IMR-90 (cell line): ENCODE measurements around the gene MICAL1. TPM values are rescaled to one million over a fixed set of nuclear protein-coding genes. Genes with fewer than 3 reads are reported as not detected.
"Not testable (repeated sequence)": the region's sequence is repeated elsewhere in the genome, so short reads cannot be mapped to it uniquely, and the experiment has no call there.

ENCODE experiments used
- ATAC-seq: fragments of 200-7000 bp; cut with Tn5 transposase; 2 replicates; pipeline ENCODE4 v1.9.1; 2020; ENCODE audit warnings: low read depth, mild to moderate bottlenecking, moderate library complexity
- BruUV-seq: library from RNA; stranded (reverse); fragments of 400-500 nt; replicated peaks from 2 replicates; lab custom pipeline; 2021; lab: Mats Ljungman, UMichigan
- CTCF ChIA-PET: fragments of 300-600 bp; formaldehyde crosslinking; extraction: SDS; loops from one replicate; lab custom pipeline; 2021; ENCODE audit warnings: antibody characterized with exemption; lab: Yijun Ruan, JAX
- POLR2A ChIA-PET: fragments of 300-600 bp; sonication (Branson Sonifier 250); formaldehyde crosslinking; loops from one replicate; lab custom pipeline; 2022; ENCODE audit warnings: antibody characterized with exemption; ENCODE audit not compliant: unreplicated experiment; lab: Charles Lee
- DNase-seq: peaks from one replicate; pipeline ENCODE4 v3.0.0; 2013
- H2AFZ ChIP-seq: replicated peaks from 2 replicates; pipeline ENCODE3; 2013; ENCODE audit warnings: low read length, mild to moderate bottlenecking; ENCODE audit not compliant: poor library complexity
- H2AK5ac ChIP-seq: 2 replicates; pipeline ENCODE4 v1.6.1; 2013; ENCODE audit warnings: low read depth, low read length, inconsistent platforms
- H2AK9ac ChIP-seq: replicated peaks from 2 replicates; pipeline ENCODE3; 2013; ENCODE audit warnings: mild to moderate bottlenecking, low read depth, low read length, moderate library complexity; ENCODE audit not compliant: poor library complexity
- H2BK120ac ChIP-seq: 2 replicates; pipeline ENCODE4 v1.6.1; 2013; ENCODE audit warnings: low read depth, low read length, inconsistent platforms
- H2BK15ac ChIP-seq: 3 replicates; pipeline ENCODE4 v1.6.1; 2013; ENCODE audit warnings: low read depth, low read length, inconsistent platforms
- H2BK20ac ChIP-seq: 2 replicates; pipeline ENCODE4 v1.6.1; 2013; ENCODE audit warnings: low read depth, mild to moderate bottlenecking, inconsistent platforms, low read length, moderate library complexity
- H2BK5ac ChIP-seq: 2 replicates; pipeline ENCODE4 v1.6.1; 2013; ENCODE audit warnings: mild to moderate bottlenecking, low read depth, low read length, inconsistent platforms; ENCODE audit not compliant: poor library complexity, severe bottlenecking
- H3K14ac ChIP-seq: replicated peaks from 2 replicates; pipeline ENCODE4 v1.6.1; 2013; ENCODE audit warnings: low read depth, low read length, inconsistent platforms
- H3K18ac ChIP-seq: 2 replicates; pipeline ENCODE4 v1.6.1; 2013; ENCODE audit warnings: low read depth, low read length, control low read depth
- H3K23ac ChIP-seq: 2 replicates; pipeline ENCODE4 v1.6.1; 2013; ENCODE audit warnings: low read depth, low read length, inconsistent platforms
- H3K27ac ChIP-seq: 2 replicates; pipeline ENCODE4 v1.5.1; 2013; ENCODE audit warnings: mild to moderate bottlenecking, control low read depth, low read length; ENCODE audit not compliant: insufficient read depth
- H3K27me3 ChIP-seq: 2 replicates; pipeline ENCODE4 v1.6.1; 2013; ENCODE audit warnings: low read length; ENCODE audit not compliant: control insufficient read depth, insufficient read depth
- H3K36me3 ChIP-seq: 2 replicates; pipeline ENCODE4 v1.6.1; 2013; ENCODE audit warnings: low read length, mixed read lengths; ENCODE audit not compliant: control insufficient read depth, insufficient read depth
- H3K4ac ChIP-seq: 2 replicates; pipeline ENCODE4 v1.6.1; 2013; ENCODE audit warnings: low read depth, low read length, inconsistent platforms
- H3K4me1 ChIP-seq: 2 replicates; pipeline ENCODE4 v1.6.1; 2013; ENCODE audit warnings: low read length, mixed read lengths; ENCODE audit not compliant: control insufficient read depth, insufficient read depth
- H3K4me2 ChIP-seq: 2 replicates; pipeline ENCODE4 v1.6.1; 2013; ENCODE audit warnings: low read depth, mild to moderate bottlenecking, control low read depth, low read length, moderate library complexity
- H3K4me3 ChIP-seq: 2 replicates; pipeline ENCODE4 v1.5.1; 2013; ENCODE audit warnings: low read depth, mild to moderate bottlenecking, control low read depth, low read length, moderate library complexity; ENCODE audit not compliant: insufficient read depth
- H3K56ac ChIP-seq: 2 replicates; pipeline ENCODE4 v1.6.1; 2013; ENCODE audit warnings: low read length, inconsistent platforms; ENCODE audit not compliant: insufficient read depth; ENCODE audit errors: extremely low read depth
- H3K79me1 ChIP-seq, 2 experiments: 2 replicates each; pipeline ENCODE4 v1.6.1; 2013; ENCODE audit warnings: low read length in 2 of 2, inconsistent platforms in 1 of 2, low read depth in 1 of 2
- H3K9ac ChIP-seq: 2 replicates; pipeline ENCODE4 v1.6.1; 2013; ENCODE audit warnings: low read depth, low read length, control low read depth
- H3K9me1 ChIP-seq: 2 replicates; pipeline ENCODE4 v1.6.1; 2013; ENCODE audit warnings: low read length, inconsistent platforms; ENCODE audit not compliant: insufficient read depth
- H3K9me3 ChIP-seq: 2 replicates; pipeline ENCODE4 v1.6.1; 2013; ENCODE audit warnings: low read length; ENCODE audit not compliant: control insufficient read depth, insufficient read depth
- H4K20me1 ChIP-seq: 2 replicates; pipeline ENCODE4 v1.6.1; 2013; ENCODE audit warnings: low read length, inconsistent platforms; ENCODE audit not compliant: insufficient read depth
- H4K5ac ChIP-seq: 2 replicates; pipeline ENCODE4 v1.6.1; 2013; ENCODE audit warnings: mild to moderate bottlenecking, low read depth, low read length, control low read depth
- H4K8ac ChIP-seq, 2 experiments: 2 replicates each; pipeline ENCODE4 v1.6.1; 2013; ENCODE audit warnings: low read depth in 2 of 2, low read length in 2 of 2, control low read depth in 1 of 2, inconsistent platforms in 1 of 2
- H4K91ac ChIP-seq: 2 replicates; pipeline ENCODE4 v1.6.1; 2013; ENCODE audit warnings: low read depth, low read length, inconsistent platforms; ENCODE audit not compliant: insufficient read depth
- WGBS, 2 experiments: methylation state at CpG; one replicate each; pipeline versions ENCODE4 v1.1.5 to v1.1.7; 2013; ENCODE audit warnings: missing lambda C conversion rate in 2 of 2; ENCODE audit not compliant: insufficient read length in 1 of 2; ENCODE audit errors: extremely low coverage in 2 of 2; 5-methylcytosine and 5-hydroxymethylcytosine counted together
- dilution Hi-C: fragments of 300-500 bp; cut with HindIII; formaldehyde crosslinking; loops from one replicate; pipeline ENCODE4 v1.14.3; 2018; ENCODE audit warnings: low sequenced_read_pairs; ENCODE audit not compliant: unreplicated experiment
- in situ Hi-C: fragments of 300-500 bp; cut with MboI; formaldehyde crosslinking; loops from 3 replicates; pipeline ENCODE4 v1.14.3; 2019; ENCODE audit warnings: low sequenced_read_pairs, inconsistent platforms, mixed read lengths
- intact Hi-C: fragments of 100-400 bp; cut with micrococcal nuclease; formaldehyde crosslinking; loops from 2 replicates; pipeline ENCODE4 v1.10.0; 2022
- polyA plus RNA-seq, 3 experiments: library from polyadenylated mRNA; depleted of rRNA; stranded (reverse); fragments of >200 nt; gene quantifications; 2 replicates each; pipeline ENCODE4 v1.2.3, GENCODE V29; 2012; ENCODE audit warnings: low replicate concordance in 1 of 3
- total RNA-seq: library from RNA; depleted of rRNA; stranded (reverse); fragments of >200 nt; gene quantifications from 2 replicates; pipeline ENCODE4 v1.2.3, GENCODE V29; 2012

The MICAL1 gene
- total and polyA plus RNA-seq, 2 of the 4 experiments (the other 2 are of a cell fraction), result 30.5 to 57.1 TPM

- H2BK15ac ChIP-seq, H2AK5ac ChIP-seq, H2BK20ac ChIP-seq, BruUV-seq, POLR2A ChIA-PET, H3K4me1 ChIP-seq, H3K9me3 ChIP-seq, H3K9me1 ChIP-seq, dilution Hi-C loops, H3K23ac ChIP-seq, intact Hi-C loops, H3K4me2 ChIP-seq, H2AK9ac ChIP-seq, H2BK5ac ChIP-seq, H3K27me3 ChIP-seq, H2BK120ac ChIP-seq, H4K91ac ChIP-seq, H3K18ac ChIP-seq, H3K56ac ChIP-seq, H3K27ac ChIP-seq, in situ Hi-C loops, H3K4me3 ChIP-seq, ATAC-seq, H4K8ac ChIP-seq, H4K5ac ChIP-seq, H3K14ac ChIP-seq, H4K20me1 ChIP-seq, H3K9ac ChIP-seq, DNase-seq, H2AFZ ChIP-seq, H3K4ac ChIP-seq: not testable (repeated sequence)
- no CpG with 5 or more reads among the region's 1 CpG for WGBS, 2 experiments
- H3K36me3 ChIP-seq, result peaks cover 17% of the 10 kb centered on the region
- CTCF ChIA-PET, result interaction anchor here (0.6 kb wide), 1 partner anchor 24 kb away, joined by 3 read pairs; no protein-coding TSS in a partner anchor
- H3K79me1 ChIP-seq, result peaks cover 15 to 34% of the 10 kb centered on the region in 2 experiments
These were observed 5.6 kb upstream of the MICAL1 start for GRCh38 chr6:109461205-109461604.
